Fibroblast of skin of right quadriceps (primary cell): Measurements from ENCODE around the gene PAX5.

ENCODE experiments used
- DNase-seq: peaks from one replicate; pipeline ENCODE4 v3.0.0-alpha.2; 2013

The PAX5 gene

GRCh38 chr9:36897478-36897877 is 136.6 kb downstream of the PAX5 start:
- DNase-seq, result no peak

GRCh38 chr9:36897019-36897418 is 137.0 kb downstream of the PAX5 start:
- DNase-seq, result no peak

GRCh38 chr9:36896296-36896695 is 137.8 kb downstream of the PAX5 start:
- no peak for DNase-seq

GRCh38 chr9:36895744-36896260 is 138.3 kb downstream of the PAX5 start:
- DNase-seq, result no peak

- DNase-seq, result no peak
These were observed 139.3 kb downstream of the PAX5 start for GRCh38 chr9:36894695-36895310.

- DNase-seq, result no peak
These were observed 140.2 kb downstream of the PAX5 start for GRCh38 chr9:36893911-36894310.

GRCh38 chr9:36893184-36893583 is 140.9 kb downstream of the PAX5 start:
- DNase-seq, result no peak

GRCh38 chr9:36892279-36892678 is 141.8 kb downstream of the PAX5 start:
- no peak for DNase-seq

GRCh38 chr9:36891341-36891811 is 142.7 kb downstream of the PAX5 start:
- DNase-seq, result no peak

- DNase-seq, result no peak
These were observed 144.2 kb downstream of the PAX5 start for GRCh38 chr9:36889844-36890243.

- no peak for DNase-seq
These were observed 145.5 kb downstream of the PAX5 start for GRCh38 chr9:36888551-36888950.

GRCh38 chr9:36884721-36885120 is 149.3 kb downstream of the PAX5 start:
- no peak for DNase-seq

GRCh38 chr9:36882594-36882993 is 151.5 kb downstream of the PAX5 start:
- no peak for DNase-seq

GRCh38 chr9:36881743-36882441 is 152.2 kb downstream of the PAX5 start:
- DNase-seq, result no peak

GRCh38 chr9:36881316-36881715 is 152.8 kb downstream of the PAX5 start:
- no peak for DNase-seq

GRCh38 chr9:36880075-36880474 is 154.0 kb downstream of the PAX5 start:
- no peak for DNase-seq

- DNase-seq, result no peak
These were observed 154.8 kb downstream of the PAX5 start for GRCh38 chr9:36878986-36879982.

- no peak for DNase-seq
These were observed 156.8 kb downstream of the PAX5 start for GRCh38 chr9:36877239-36877638.

GRCh38 chr9:36876056-36876455 is 158.0 kb downstream of the PAX5 start:
- no peak for DNase-seq

- DNase-seq, result peak; percentile 4
These were observed 159.1 kb downstream of the PAX5 start for GRCh38 chr9:36874921-36875320.

- DNase-seq, result no peak
These were observed 159.8 kb downstream of the PAX5 start for GRCh38 chr9:36874261-36874660.

- peak; percentile 28 for DNase-seq
These were observed 160.7 kb downstream of the PAX5 start for GRCh38 chr9:36873247-36873875.

GRCh38 chr9:36872641-36873040 is 161.4 kb downstream of the PAX5 start:
- no peak for DNase-seq
